Activated naive CD8-positive, alpha-beta T cell treated with anti-CD3 and anti-CD28 coated beads, Interleukin-2, amount 50 U/mL, for 16 hours (primary cell): Measurements from ENCODE around the gene RNF207.

ENCODE experiments used
- DNase-seq: peaks from one replicate; pipeline ENCODE4 v3.0.0-alpha.2; 2020; ENCODE audit warnings: low read depth, low spot score

The RNF207 gene

GRCh38 chr1:6267686-6268322 is 61.9 kb downstream of the RNF207 start:
- no peak for DNase-seq

DNA sequence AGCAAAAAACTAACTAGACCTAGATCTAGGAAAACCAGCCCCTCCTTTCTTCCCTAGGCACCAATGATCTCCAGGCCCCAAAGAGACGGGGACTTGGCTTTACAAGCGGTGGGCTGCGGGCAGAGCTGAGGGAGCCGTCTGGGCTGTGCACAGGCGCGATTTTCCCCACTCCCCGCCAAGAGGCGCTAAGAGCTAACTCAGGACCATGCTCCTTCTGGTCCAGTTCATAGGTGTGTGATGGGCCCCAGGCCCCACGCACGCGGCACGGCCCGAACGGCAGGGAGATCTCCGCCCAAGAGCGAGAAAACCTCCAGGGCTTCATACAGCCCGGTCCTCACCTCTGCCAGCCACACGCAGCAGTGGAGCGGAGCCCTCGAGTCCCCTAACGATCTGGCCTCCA is 62.5 kb downstream of the RNF207 start:
- no peak for DNase-seq

DNA sequence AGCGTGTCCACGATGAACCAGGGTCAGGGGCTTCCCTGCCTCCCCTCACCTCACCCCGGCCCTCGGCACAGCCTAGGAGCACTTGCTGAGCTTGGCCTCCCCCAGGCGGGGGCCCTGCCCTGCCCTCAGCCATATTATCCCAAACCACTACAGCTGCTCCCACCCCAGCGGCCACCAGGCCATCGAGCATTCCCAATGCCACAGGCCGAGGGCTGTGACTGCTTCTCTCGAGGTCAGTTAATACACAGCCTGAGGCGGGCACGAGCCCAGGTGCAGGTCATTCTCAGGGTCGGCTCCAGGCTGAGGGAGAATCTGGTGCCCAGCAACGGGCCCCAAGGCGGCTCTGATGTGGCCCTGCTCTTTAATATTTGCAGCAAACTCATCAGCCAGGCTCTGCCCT is 63.4 kb downstream of the RNF207 start:
- DNase-seq: no peak

DNA sequence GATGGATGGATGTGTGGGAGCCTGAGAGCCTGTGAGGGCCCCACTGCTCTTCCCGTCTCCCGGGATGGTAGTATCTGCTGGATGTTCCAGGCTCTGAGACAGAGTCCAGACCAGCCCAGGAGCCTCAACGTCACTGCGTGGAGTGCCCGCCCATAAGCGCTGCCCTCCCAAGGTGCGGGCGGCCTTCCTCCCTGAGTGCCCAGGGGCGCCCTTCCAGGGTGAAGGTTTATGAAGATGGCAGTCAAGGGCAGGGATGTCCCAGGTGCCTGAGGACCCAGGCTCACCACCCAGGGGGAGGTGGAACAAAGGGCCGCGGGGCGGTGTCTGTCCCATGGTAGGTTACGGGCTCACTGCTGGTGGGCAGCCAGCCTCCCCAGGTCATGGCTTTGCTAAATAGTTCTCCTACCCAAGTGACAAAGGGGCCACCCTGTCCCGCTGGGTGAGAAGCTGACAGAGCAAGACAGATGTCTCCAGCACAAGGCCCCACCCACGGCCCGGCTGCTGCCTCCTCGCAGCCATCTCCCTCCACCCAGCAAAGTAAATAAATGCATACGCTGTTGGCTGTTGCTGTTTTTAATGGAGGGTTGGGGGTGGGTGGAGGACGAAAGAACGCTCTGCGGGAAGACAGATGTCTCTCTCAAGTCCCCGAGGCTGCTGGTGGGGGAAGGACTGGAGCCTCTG is 63.9 kb downstream of the RNF207 start:
- DNase-seq: no peak

DNA sequence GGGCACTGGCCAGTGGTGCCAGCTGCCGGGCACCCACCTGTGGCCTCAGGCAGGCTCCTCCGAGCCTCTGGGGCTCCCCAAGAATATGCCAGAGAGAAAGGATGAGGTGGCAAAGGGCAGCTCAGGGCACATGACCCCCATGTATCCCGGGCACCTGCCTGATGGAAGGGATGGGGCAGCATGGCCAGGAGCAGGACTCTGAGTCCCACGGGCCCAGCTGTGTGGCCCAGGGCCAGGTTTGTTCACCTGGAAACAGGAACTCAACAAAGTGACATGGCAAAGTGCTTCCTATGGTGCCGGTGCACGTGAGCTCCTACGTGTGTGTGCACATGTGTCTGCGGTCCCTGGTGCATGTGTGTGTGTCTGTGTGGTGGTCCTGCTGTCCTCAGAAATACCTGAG is 64.5 kb downstream of the RNF207 start:
- DNase-seq: no peak
